HFFc6 (cell line): ENCODE measurements around the gene GLI1. TPM values are rescaled to one million over a fixed set of nuclear protein-coding genes. Genes with fewer than 3 reads are reported as not detected.
"Not testable (repeated sequence)": the region's sequence is repeated elsewhere in the genome, so short reads cannot be mapped to it uniquely, and the experiment has no call there.

ENCODE experiments used
- DNase-seq: peaks from one replicate; pipeline ENCODE4 v3.0.0-alpha.2; 2018
- H3K27ac Mint-ChIP-seq: 2 replicates; pipeline ENCODE4 v1.8.0; 2020; ENCODE audit warnings: mild to moderate bottlenecking, mixed read lengths
- H3K27me3 Mint-ChIP-seq: 2 replicates; pipeline ENCODE4 v1.8.0; 2021; ENCODE audit warnings: mild to moderate bottlenecking, moderate library complexity, mixed read lengths; ENCODE audit not compliant: insufficient read depth
- H3K36me3 Mint-ChIP-seq: 2 replicates; pipeline ENCODE4 v1.8.0; 2021; ENCODE audit warnings: low read depth, mixed read lengths
- H3K4me1 Mint-ChIP-seq: 2 replicates; pipeline ENCODE4 v1.8.0; 2020; ENCODE audit warnings: low read depth, mixed read lengths
- H3K4me3 Mint-ChIP-seq: 2 replicates; pipeline ENCODE4 v1.8.0; 2020; ENCODE audit warnings: mild to moderate bottlenecking, moderate library complexity, mixed read lengths
- H3K9me3 Mint-ChIP-seq: 2 replicates; pipeline ENCODE4 v1.8.0; 2020; ENCODE audit warnings: mild to moderate bottlenecking, mixed read lengths
- total RNA-seq, 6 experiments: library from RNA; stranded (reverse); fragmentation: NEBNext Ultra II Directional; extraction: Animal tissue kit (Norgen Biotek cat#: 25700); gene quantifications; 2 replicates in 1 of 6; 3 replicates in 5 of 6; pipeline ENCODE4 v1.2.3, GENCODE V29; 2021
- TF ChIP-seq, protein P1 (sequence below): fragments of 200-600 bp; sonication (generic); IDR thresholded peaks from 2 replicates; pipeline ENCODE4 v1.5.0; 2021; ENCODE audit warnings: antibody characterized with exemption, mild to moderate bottlenecking

Gene GLI1
- total RNA-seq, 6 experiments from 2014 or later, result 3.9 to 5.8 (median 4.6) TPM

DNA sequence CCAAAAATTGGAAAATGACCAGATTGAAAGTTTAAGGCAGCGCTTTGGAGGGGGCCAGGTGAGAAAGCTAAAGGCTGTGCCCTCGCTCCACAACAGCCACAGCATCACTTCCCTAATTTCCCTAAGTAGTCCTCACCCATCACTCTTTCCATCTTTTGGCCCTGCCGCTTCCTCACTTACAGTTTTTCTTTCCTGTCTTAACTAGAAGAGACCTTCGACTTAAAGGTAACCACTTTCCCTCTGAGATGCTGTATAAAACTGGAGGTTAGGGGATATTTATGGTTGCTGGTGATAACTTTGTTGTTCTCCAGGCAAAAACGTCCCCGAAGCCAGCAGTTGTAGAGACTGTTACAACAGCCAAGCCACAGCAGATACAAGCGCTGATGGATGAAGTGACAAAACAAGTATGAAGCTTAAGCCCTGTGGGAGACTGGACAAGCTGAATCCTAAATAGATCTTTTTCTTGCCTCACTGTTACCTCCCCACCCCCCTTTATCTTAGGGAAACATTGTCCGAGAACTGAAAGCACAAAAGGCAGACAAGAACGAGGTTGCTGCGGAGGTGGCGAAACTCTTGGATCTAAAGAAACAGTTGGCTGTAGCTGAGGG, 56.5 kb downstream of the GLI1 start:
- Mint-ChIP-seq H3K9me3 (no peaks in the 10 kb centered on the region), H3K4me3 (no peak overlapping the region), H3K27me3 (peaks cover 16% of the 10 kb centered on the region), H3K27ac (peak overlapping the region; percentile 99), H3K36me3 (peaks cover 74% of the 10 kb centered on the region), H3K4me1 (peaks cover 39% of the 10 kb centered on the region)
- DNase-seq, result no peak
- TF ChIP-seq, protein P1, sequence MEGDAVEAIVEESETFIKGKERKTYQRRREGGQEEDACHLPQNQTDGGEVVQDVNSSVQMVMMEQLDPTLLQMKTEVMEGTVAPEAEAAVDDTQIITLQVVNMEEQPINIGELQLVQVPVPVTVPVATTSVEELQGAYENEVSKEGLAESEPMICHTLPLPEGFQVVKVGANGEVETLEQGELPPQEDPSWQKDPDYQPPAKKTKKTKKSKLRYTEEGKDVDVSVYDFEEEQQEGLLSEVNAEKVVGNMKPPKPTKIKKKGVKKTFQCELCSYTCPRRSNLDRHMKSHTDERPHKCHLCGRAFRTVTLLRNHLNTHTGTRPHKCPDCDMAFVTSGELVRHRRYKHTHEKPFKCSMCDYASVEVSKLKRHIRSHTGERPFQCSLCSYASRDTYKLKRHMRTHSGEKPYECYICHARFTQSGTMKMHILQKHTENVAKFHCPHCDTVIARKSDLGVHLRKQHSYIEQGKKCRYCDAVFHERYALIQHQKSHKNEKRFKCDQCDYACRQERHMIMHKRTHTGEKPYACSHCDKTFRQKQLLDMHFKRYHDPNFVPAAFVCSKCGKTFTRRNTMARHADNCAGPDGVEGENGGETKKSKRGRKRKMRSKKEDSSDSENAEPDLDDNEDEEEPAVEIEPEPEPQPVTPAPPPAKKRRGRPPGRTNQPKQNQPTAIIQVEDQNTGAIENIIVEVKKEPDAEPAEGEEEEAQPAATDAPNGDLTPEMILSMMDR, result no peak

DNA sequence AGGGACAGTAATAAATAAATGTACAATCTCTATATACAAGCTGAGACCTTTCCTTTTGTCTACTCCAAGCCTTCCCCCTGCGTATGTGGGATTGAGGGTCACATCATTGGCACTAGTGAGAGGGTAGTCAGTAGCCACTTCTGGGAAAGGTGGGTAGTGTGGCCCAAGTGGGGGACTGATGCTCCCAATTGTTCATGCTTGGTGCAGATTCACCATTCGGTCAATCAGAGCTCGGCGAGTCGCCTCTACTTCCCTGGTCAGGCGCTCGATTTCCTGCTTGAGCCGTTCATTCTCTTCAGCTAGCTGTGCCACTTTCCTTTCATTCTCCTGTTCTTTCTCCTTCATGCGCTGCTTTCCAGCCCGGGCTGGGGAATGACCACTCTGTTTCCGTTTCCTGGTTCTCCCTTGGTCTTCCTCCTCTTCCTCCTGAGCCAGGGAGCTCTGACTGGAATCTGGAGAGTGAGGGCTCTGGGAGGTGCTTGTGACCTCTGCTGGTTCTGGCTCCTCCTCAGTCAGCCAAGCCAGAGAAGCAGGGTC, 57.1 kb downstream of the GLI1 start:
- Mint-ChIP-seq H3K9me3 (no peaks in the 10 kb centered on the region), H3K4me1 (peaks cover 45% of the 10 kb centered on the region), H3K27ac (peak overlapping the region; percentile 99), H3K4me3 (peak overlapping the region; percentile 89; the same call in 1 of the 2 replicates), H3K36me3 (peaks cover 73% of the 10 kb centered on the region), H3K27me3 (peaks cover 16% of the 10 kb centered on the region)
- TF ChIP-seq, protein P1, result no peak
- no peak for DNase-seq

DNA sequence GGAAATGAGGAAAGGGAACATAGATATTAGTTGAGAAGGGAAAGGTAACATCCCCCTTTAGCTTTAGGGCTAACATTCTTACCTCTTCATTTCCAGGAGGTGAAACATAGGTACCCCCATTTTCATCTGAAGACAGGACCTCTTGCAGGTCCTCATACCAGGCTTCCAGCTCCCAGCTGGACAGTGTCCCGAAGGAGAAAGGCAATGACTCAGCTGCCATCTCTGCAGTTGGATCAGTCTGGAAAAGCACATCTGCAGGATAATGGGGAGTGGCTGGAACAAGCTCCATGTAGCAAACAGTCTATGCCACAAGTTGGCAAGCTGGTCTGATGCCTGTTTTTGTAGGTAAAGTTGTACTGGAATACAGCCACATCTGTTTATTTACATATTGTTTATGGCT, 57.6 kb downstream of the GLI1 start:
- peaks cover 16% of the 10 kb centered on the region for H3K27me3 Mint-ChIP-seq
- TF ChIP-seq, protein P1, result no peak
- peak overlapping the region; percentile 89 for H3K4me3 Mint-ChIP-seq
- no peaks in the 10 kb centered on the region for H3K9me3 Mint-ChIP-seq
- peaks cover 50% of the 10 kb centered on the region for H3K4me1 Mint-ChIP-seq
- peak overlapping the region; percentile 99 for H3K27ac Mint-ChIP-seq
- DNase-seq, result peak; percentile 64
- peaks cover 68% of the 10 kb centered on the region for H3K36me3 Mint-ChIP-seq

DNA sequence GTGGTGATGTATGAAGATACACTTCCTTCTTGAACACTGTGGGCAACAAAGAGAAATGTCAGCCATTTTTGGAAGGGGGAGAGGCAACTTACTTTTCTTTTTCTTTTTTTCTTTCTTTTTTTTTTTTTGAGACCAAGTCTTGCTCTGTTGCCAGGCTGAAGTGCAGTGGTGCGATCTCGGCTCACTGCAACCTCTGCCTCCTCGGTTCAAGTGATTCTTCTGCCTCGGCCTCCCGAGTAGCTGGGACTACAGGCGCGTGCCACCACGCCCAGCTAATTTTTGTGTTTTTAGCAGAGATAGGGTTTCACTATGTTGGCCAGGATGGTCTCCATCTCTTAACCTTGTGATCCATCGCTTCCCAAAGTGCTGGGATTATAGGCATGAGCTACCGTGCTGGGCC, 58.1 kb downstream of the GLI1 start:
- peak overlapping the region; percentile 99 for H3K27ac Mint-ChIP-seq
- H3K4me1 Mint-ChIP-seq, result peaks cover 51% of the 10 kb centered on the region
- peaks cover 63% of the 10 kb centered on the region for H3K36me3 Mint-ChIP-seq
- H3K9me3 Mint-ChIP-seq, DNase-seq: not testable (repeated sequence)
- H3K27me3 Mint-ChIP-seq, result peaks cover 16% of the 10 kb centered on the region
- peak overlapping the region; percentile 89 for H3K4me3 Mint-ChIP-seq

DNA sequence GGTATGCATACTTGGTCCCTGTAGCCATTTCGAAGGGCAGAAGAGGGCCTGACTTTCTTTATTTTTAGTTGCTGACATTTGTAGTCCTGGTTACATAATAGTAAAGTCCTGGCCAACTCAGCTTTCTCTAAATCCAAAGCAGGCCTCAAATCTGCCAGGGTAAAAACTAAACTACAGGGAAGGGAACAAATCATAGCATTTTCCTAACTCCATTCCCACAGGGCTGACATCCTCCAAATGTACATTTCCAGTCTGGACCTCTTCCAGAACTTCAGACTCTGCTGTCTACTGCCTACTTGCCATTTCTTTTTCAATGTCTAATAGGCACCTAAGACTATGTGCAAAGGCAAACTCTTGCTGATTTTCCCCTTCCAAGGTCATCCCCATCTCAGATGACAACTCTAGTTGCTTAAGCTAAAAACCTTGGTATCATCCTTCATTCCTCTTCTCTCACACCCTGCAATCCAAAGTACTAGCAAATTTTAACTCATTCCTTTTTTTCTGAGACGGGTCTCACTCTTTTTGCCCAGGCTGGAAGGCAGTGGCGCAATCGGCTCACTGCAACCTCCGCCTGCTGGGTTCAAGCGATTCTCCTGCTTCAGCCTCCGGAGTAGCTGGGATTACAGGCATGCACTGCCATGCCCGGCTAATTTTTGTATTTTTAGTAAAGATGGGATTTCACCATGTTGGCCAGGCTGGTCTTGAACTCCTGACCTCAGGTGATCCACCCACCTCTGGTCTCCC, 58.8 kb downstream of the GLI1 start:
- Mint-ChIP-seq H3K36me3 (peaks cover 57% of the 10 kb centered on the region), H3K9me3 (no peaks in the 10 kb centered on the region)
- no peak for DNase-seq

More for the DNA sequence above, 58.8 kb downstream of the GLI1 start:
- peak overlapping the region; percentile 89 for H3K4me3 Mint-ChIP-seq
- TF ChIP-seq, protein P1, result no peak
- H3K4me1 Mint-ChIP-seq, result peaks cover 51% of the 10 kb centered on the region
- peak overlapping the region; percentile 99 for H3K27ac Mint-ChIP-seq
- H3K27me3 Mint-ChIP-seq, result peaks cover 12% of the 10 kb centered on the region
